Ovary (tissue), 9 donors: ENCODE data around the gene ARMC10. TPM values are rescaled to one million over a fixed set of nuclear protein-coding genes. Genes with fewer than 3 reads are reported as not detected.
"Not testable (repeated sequence)": the region's sequence is repeated elsewhere in the genome, so short reads cannot be mapped to it uniquely, and the experiment has no call there.

Source experiments
- DNase-seq, 5 donors: peaks; one replicate each; pipeline ENCODE4 v3.0.0-alpha.2; 2019 to 2020
- H3K27ac ChIP-seq, 2 donors: fragments of 200-600 bp; one replicate each; pipeline versions ENCODE4 v1.5.1 to v1.8.0; 2019 to 2022
- H3K27me3 ChIP-seq: fragments of 200-600 bp; one replicate; pipeline ENCODE4 v1.8.0; 2022
- H3K36me3 ChIP-seq: fragments of 200-600 bp; sonication (generic); one replicate; pipeline ENCODE4 v1.5.1; 2019
- H3K4me1 ChIP-seq: one replicate; pipeline ENCODE4 v1.8.1; 2013; ENCODE audit warnings: mild to moderate bottlenecking, moderate library complexity; ENCODE audit not compliant: insufficient read depth
- H3K4me3 ChIP-seq: fragments of 200-600 bp; sonication (generic); one replicate; pipeline ENCODE4 v1.5.1; 2017
- H3K9me3 ChIP-seq, 2 donors: fragments of 200-600 bp in 1 of 2; sonication (generic) in 1 of 2; one replicate each; pipeline versions ENCODE4 v1.5.1 to v1.8.1; 2013 to 2019; ENCODE audit warnings: mild to moderate bottlenecking in 1 of 2, moderate library complexity in 1 of 2
- CTCF ChIP-seq, 3 donors: fragments of 450-650 bp in 2 of 3; fragments of 200-600 bp in 1 of 3; IDR thresholded peaks; one replicate each; pipeline versions ENCODE4 v1.5.1 to v1.8.0; 2016 to 2022; ENCODE audit warnings: antibody characterized with exemption in 3 of 3, mild to moderate bottlenecking in 1 of 3
- EP300 ChIP-seq: sonication (generic); formaldehyde crosslinking; IDR thresholded peaks from one replicate; pipeline ENCODE4 v1.6.1; 2017; ENCODE audit warnings: antibody characterized with exemption
- POLR2A ChIP-seq: fragments of 450-650 bp; IDR thresholded peaks from one replicate; pipeline ENCODE4 v1.6.1; 2017; ENCODE audit warnings: antibody characterized with exemption, mild to moderate bottlenecking, moderate library complexity
- WGBS, 3 donors: extraction: QIAGEN DNeasy Blood & Tissue Kit in 1 of 3; methylation state at CpG; one replicate each; pipeline versions ENCODE4 v1.1.5 to v1.1.7; 2013 to 2017; 5-methylcytosine and 5-hydroxymethylcytosine counted together
- intact Hi-C, 4 donors: fragments of 100-400 bp; cut with DNase I; formaldehyde crosslinking; loops; one replicate each; pipeline versions ENCODE4 v1.11.0 to v1.15.1; 2022 to 2023
- polyA plus RNA-seq, 2 donors: library from polyadenylated mRNA; stranded (reverse); fragments of 200-250 nt in 1 of 2; fragments of 350-450 nt in 1 of 2; fragmentation: Illumina TruSeq in 1 of 2; extraction: RNeasy Lipid Tissue Mini Kit (QIAGEN cat#74804) in 1 of 2; gene quantifications; one replicate each; pipeline ENCODE4 v1.2.3, GENCODE V29; 2013 to 2014
- total RNA-seq, 7 donors: library from RNA; depleted of rRNA in 2 of 7; stranded (reverse); fragments of >200 nt in 2 of 7; fragmentation: NEBNext Ultra II Directional in 3 of 7; extraction: Animal tissue kit (Norgen Biotek cat#: 25700) in 3 of 7; gene quantifications; one replicate each; pipeline versions ENCODE4 v1.1.0 to v1.2.4, GENCODE V29; 2016 to 2023
- donor health status: DM: no; HTN: no; CAD: no; lungs with moderate emphysema.
- donor health status: DM: no; HTN: no; CAD: no.
- donor health status: Bipolar disorder and iron deficiency.
- donor health status: DM: yes; HTN: yes; CAD: no.
- donor health status: DM: no; HTN: no; CAD: no.
- donor health status: DM: yes; HTN: yes; CAD: no.

ARMC10 gene
- total and polyA plus RNA-seq, 9 donors, result 23.6 to 54.0 (median 48.3) TPM

- no peak overlapping the region for H3K27ac ChIP-seq
- no peaks in the 10 kb centered on the region for H3K4me1 ChIP-seq
- WGBS, 3 donors, result 97 to 100% (median 100%) methylated on average over 1 of the region's 1 CpG
- DNase-seq, result no peak
- H3K4me3 ChIP-seq, result no peak overlapping the region
- intact Hi-C loops, result no loop called here
- H3K36me3 ChIP-seq, result no peaks in the 10 kb centered on the region
- TF ChIP-seq CTCF (IDR thresholded peaks at IDR 0.05), result no peak
- no peaks in the 10 kb centered on the region for H3K27me3 ChIP-seq
- H3K9me3 ChIP-seq, result no peaks in the 10 kb centered on the region
These were observed 37.5 kb upstream of the ARMC10 start for GRCh38 chr7:103037476-103037822.

- intact Hi-C loops, H3K27me3 ChIP-seq, DNase-seq, H3K4me1 ChIP-seq, H3K27ac ChIP-seq, H3K9me3 ChIP-seq, H3K36me3 ChIP-seq, H3K4me3 ChIP-seq: not testable (repeated sequence)
- WGBS, 3 donors, result 86% methylated on average over 20 of the region's 20 CpGs
These were observed 36.9 kb upstream of the ARMC10 start for GRCh38 chr7:103037823-103038739.

- DNase-seq, H3K4me1 ChIP-seq, H3K27me3 ChIP-seq, H3K27ac ChIP-seq, intact Hi-C loops, H3K4me3 ChIP-seq, H3K9me3 ChIP-seq, H3K36me3 ChIP-seq: not testable (repeated sequence)
- 91 to 100% (median 95%) methylated on average over 1 of the region's 1 CpG for WGBS, 3 donors
These were observed 33.1 kb upstream of the ARMC10 start for GRCh38 chr7:103041815-103042214.

GRCh38 chr7:103048833-103049232 lies 26.1 kb upstream of the ARMC10 start:
- H3K9me3 ChIP-seq, result no peaks in the 10 kb centered on the region
- no peaks in the 10 kb centered on the region for H3K36me3 ChIP-seq
- 88 to 98% (median 91%) methylated on average over 2 of the region's 2 CpGs for WGBS, 3 donors
- TF ChIP-seq EP300 (no peak), POLR2A (no peak), CTCF (IDR thresholded peaks at IDR 0.05) (no peak)
- intact Hi-C loops, result no loop called here
- H3K27ac ChIP-seq, result no peak overlapping the region
- H3K27me3 ChIP-seq, result no peaks in the 10 kb centered on the region
- no peaks in the 10 kb centered on the region for H3K4me1 ChIP-seq
- DNase-seq, result no peak
- H3K4me3 ChIP-seq, result no peak overlapping the region

- intact Hi-C loops, result loop anchor here in 1 of 4 donors (10.0 kb wide), 1 partner anchor 137 kb away; the partner anchor contains the start of gene LRRC17
- 89 to 91% (median 90%) methylated on average over 6 of the region's 6 CpGs for WGBS, 3 donors
These were observed 23.4 kb upstream of the ARMC10 start for GRCh38 chr7:103051519-103051918.

GRCh38 chr7:103056006-103056405 lies 18.9 kb upstream of the ARMC10 start:
- H3K9me3 ChIP-seq, H3K36me3 ChIP-seq, H3K4me3 ChIP-seq, H3K4me1 ChIP-seq, H3K27me3 ChIP-seq, DNase-seq, H3K27ac ChIP-seq: not testable (repeated sequence)
- WGBS, 3 donors, result 95 to 100% (median 97%) methylated on average over 1 of the region's 1 CpG
- intact Hi-C loops, result loop anchor here in 1 of 4 donors (10.0 kb wide), 1 partner anchor 141 kb away; the partner anchor contains the start of gene LRRC17

More at GRCh38 chr7:103051519-103051918, 23.4 kb upstream of the ARMC10 start:
- DNase-seq, result no peak
- no peaks in the 10 kb centered on the region for H3K4me1 ChIP-seq
- no peaks in the 10 kb centered on the region for H3K27me3 ChIP-seq
- no peaks in the 10 kb centered on the region for H3K9me3 ChIP-seq
- no peak for TF ChIP-seq POLR2A
- no peak for TF ChIP-seq CTCF (IDR thresholded peaks at IDR 0.05)
- TF ChIP-seq EP300, result no peak
- no peak overlapping the region for H3K27ac ChIP-seq
- H3K36me3 ChIP-seq, result no peaks in the 10 kb centered on the region
- no peak overlapping the region for H3K4me3 ChIP-seq
